NCI-H2107 treated with DMSO at 0.1 percent for 48 hours (cell line): ENCODE measurements around the gene IKZF5.

Experiments used
- DNase-seq: peaks from one replicate; lab custom pipeline; 2025; ENCODE audit not compliant: unreplicated experiment; lab: John Stamatoyannopoulos, UW

Gene IKZF5

GRCh38 chr10:123008355-123009104 is at the start of gene IKZF5, which contains the start of gene ACADSB:
IKZF5 (minus strand) TSS chr10:123008795; CDS start chr10:122998625, 10,170 bp downstream.
ACADSB (plus strand) TSS chr10:123009006; CDS start chr10:123009030, 24 bp downstream.
- peak; percentile 76 for DNase-seq

- DNase-seq = no peak
These were observed 49.4 kb upstream of the IKZF5 start for GRCh38 chr10:123057968-123058367.

- no peak for DNase-seq
These were observed 37.6 kb upstream of the IKZF5 start for GRCh38 chr10:123045961-123046731.

- DNase-seq = peak; percentile 0
These were observed 35.8 kb upstream of the IKZF5 start for GRCh38 chr10:123044391-123044790.

GRCh38 chr10:123043409-123043925 is 34.9 kb upstream of the IKZF5 start:
- DNase-seq = peak; percentile 64

- DNase-seq = peak; percentile 12
These were observed 34.3 kb upstream of the IKZF5 start for GRCh38 chr10:123042708-123043408.

GRCh38 chr10:123039632-123039930 is 31.0 kb upstream of the IKZF5 start:
- no peak for DNase-seq

GRCh38 chr10:123038782-123039631 is 30.4 kb upstream of the IKZF5 start:
- no peak for DNase-seq

- DNase-seq = no peak
These were observed 27.0 kb upstream of the IKZF5 start for GRCh38 chr10:123035467-123036086.

- DNase-seq = no peak
These were observed 25.7 kb upstream of the IKZF5 start for GRCh38 chr10:123034332-123034731.

- no peak for DNase-seq
These were observed 22.5 kb upstream of the IKZF5 start for GRCh38 chr10:123031124-123031523.

- no peak for DNase-seq
These were observed 19.3 kb upstream of the IKZF5 start for GRCh38 chr10:123027861-123028260.

- DNase-seq = no peak
These were observed 17.7 kb upstream of the IKZF5 start for GRCh38 chr10:123026302-123026701.

- no peak for DNase-seq
These were observed 15.9 kb upstream of the IKZF5 start for GRCh38 chr10:123024540-123024939.

- DNase-seq = no peak
These were observed 12.9 kb upstream of the IKZF5 start for GRCh38 chr10:123021517-123021916.

GRCh38 chr10:123019941-123020703 is 11.5 kb upstream of the IKZF5 start:
- no peak for DNase-seq

GRCh38 chr10:123019264-123019663 is 10.7 kb upstream of the IKZF5 start:
- no peak for DNase-seq

GRCh38 chr10:123018531-123018930 is 9.9 kb upstream of the IKZF5 start:
- no peak for DNase-seq

GRCh38 chr10:123017421-123018165 is 9.0 kb upstream of the IKZF5 start:
- no peak for DNase-seq
